ENCODE data around the gene TMEM184B.

GRCh38 chr22:38257181-38257580 is 15.6 kb downstream of the TMEM184B start:
- TF ChIP-seq CTCF (IDR thresholded peaks at IDR 0.05; ENCODE audit: insufficient read depth, low read length, poor library complexity, severe bottlenecking), result no peak
- TF ChIP-seq EZH2phosphoT487 (conservative IDR thresholded peaks at IDR 0.05; ENCODE audit: low read length), result no peak

Data from SU-DHL-6 (cell line).